ENCODE measurements around the gene CCDC178.

The CCDC178 gene

GRCh38 chr18:32920796-32921787 lies 519.4 kb downstream of the CCDC178 start:
- DNase-seq (ENCODE audit: low read depth in 2 of 2): no peak

GRCh38 chr18:32919799-32920198 lies 520.7 kb downstream of the CCDC178 start:
- no peak for DNase-seq (ENCODE audit: low read depth in 2 of 2)

- DNase-seq (ENCODE audit: low read depth in 2 of 2): no peak
Observed at GRCh38 chr18:32918692-32919250, 521.8 kb downstream of the CCDC178 start.

- no peak for DNase-seq (ENCODE audit: low read depth in 2 of 2)
Observed at GRCh38 chr18:32915516-32915915, 525.0 kb downstream of the CCDC178 start.

- DNase-seq (ENCODE audit: low read depth in 2 of 2): no peak
Observed at GRCh38 chr18:32911660-32912284, 528.7 kb downstream of the CCDC178 start.

- no peak for DNase-seq (ENCODE audit: low read depth in 2 of 2)
Observed at GRCh38 chr18:32910694-32911296, 529.7 kb downstream of the CCDC178 start.

GRCh38 chr18:32909798-32910561 lies 530.5 kb downstream of the CCDC178 start:
- DNase-seq (ENCODE audit: low read depth in 2 of 2): no peak

GRCh38 chr18:32908424-32908805 lies 532.1 kb downstream of the CCDC178 start:
- DNase-seq (ENCODE audit: low read depth in 2 of 2): no peak

GRCh38 chr18:32907648-32908423 lies 532.7 kb downstream of the CCDC178 start:
- DNase-seq (ENCODE audit: low read depth in 2 of 2): no peak

- DNase-seq (ENCODE audit: low read depth in 2 of 2): no peak
Observed at GRCh38 chr18:32907311-32907585, 533.3 kb downstream of the CCDC178 start.

GRCh38 chr18:32906506-32907310 lies 533.8 kb downstream of the CCDC178 start:
- DNase-seq (ENCODE audit: low read depth in 2 of 2): no peak

GRCh38 chr18:32905651-32906050 lies 534.9 kb downstream of the CCDC178 start:
- DNase-seq (ENCODE audit: low read depth in 2 of 2): no peak

GRCh38 chr18:32902568-32903330 lies 537.8 kb downstream of the CCDC178 start:
- no peak for DNase-seq (ENCODE audit: low read depth in 2 of 2)

GRCh38 chr18:32899819-32900218 lies 540.7 kb downstream of the CCDC178 start:
- DNase-seq (ENCODE audit: low read depth in 2 of 2): no peak

- DNase-seq (ENCODE audit: low read depth in 2 of 2): no peak
Observed at GRCh38 chr18:32896776-32897547, 543.6 kb downstream of the CCDC178 start.

GRCh38 chr18:32893915-32894314 lies 546.6 kb downstream of the CCDC178 start:
- no peak for DNase-seq (ENCODE audit: low read depth in 2 of 2)

GRCh38 chr18:32891797-32892196 lies 548.7 kb downstream of the CCDC178 start:
- no peak for DNase-seq (ENCODE audit: low read depth in 2 of 2)

- DNase-seq (ENCODE audit: low read depth in 2 of 2): no peak
Observed at GRCh38 chr18:32891130-32891529, 549.4 kb downstream of the CCDC178 start.
